Suprapubic skin (tissue), 4 donors: ENCODE data around the gene HERC2. TPM values are rescaled to one million over a fixed set of nuclear protein-coding genes. Genes with fewer than 3 reads are reported as not detected.

Experiments used
- DNase-seq, 2 donors: peaks; one replicate each; pipeline ENCODE4 v3.0.0-alpha.2; 2019; ENCODE audit warnings: low spot score in 2 of 2
- H3K27ac ChIP-seq: fragments of 200-600 bp; sonication (generic); one replicate; pipeline ENCODE4 v1.5.1; 2019
- H3K27me3 ChIP-seq: fragments of 200-600 bp; sonication (generic); one replicate; pipeline ENCODE4 v1.5.1; 2019
- H3K36me3 ChIP-seq: fragments of 200-600 bp; sonication (generic); one replicate; pipeline ENCODE4 v1.5.1; 2019
- H3K4me1 ChIP-seq: fragments of 200-600 bp; sonication (generic); one replicate; pipeline ENCODE4 v1.5.1; 2019
- H3K4me3 ChIP-seq: fragments of 200-600 bp; sonication (generic); one replicate; pipeline ENCODE4 v1.5.1; 2019; ENCODE audit warnings: mild to moderate bottlenecking
- H3K9me3 ChIP-seq: fragments of 200-600 bp; sonication (generic); one replicate; pipeline ENCODE4 v1.5.1; 2019
- CTCF ChIP-seq, 2 donors: fragments of 200-600 bp in 1 of 2; fragments of 450-650 bp in 1 of 2; sonication (generic) in 1 of 2; IDR thresholded peaks; one replicate each; pipeline ENCODE4 v1.5.1; 2016 to 2019; ENCODE audit warnings: antibody characterized with exemption in 2 of 2, mild to moderate bottlenecking in 1 of 2, moderate library complexity in 1 of 2
- EP300 ChIP-seq: sonication (generic); formaldehyde crosslinking; IDR thresholded peaks from one replicate; pipeline ENCODE4 v1.6.1; 2017; ENCODE audit warnings: antibody characterized with exemption
- POLR2A ChIP-seq, 2 donors: fragments of 450-650 bp; IDR thresholded peaks; one replicate each; pipeline ENCODE4 v1.6.1; 2017; ENCODE audit warnings: antibody characterized with exemption in 2 of 2, mild to moderate bottlenecking in 2 of 2, moderate library complexity in 2 of 2
- POLR2AphosphoS5 ChIP-seq, 3 donors: sonication (generic); formaldehyde crosslinking; IDR thresholded peaks; one replicate each; pipeline ENCODE4 v1.6.1; 2017; ENCODE audit warnings: antibody characterized with exemption in 3 of 3
- WGBS: methylation state at CpG from one replicate; pipeline ENCODE4 v1.1.5; 2018; 5-methylcytosine and 5-hydroxymethylcytosine counted together
- total RNA-seq, 4 donors: library from RNA; depleted of rRNA; stranded (reverse); fragments of >200 nt; gene quantifications; one replicate each; pipeline ENCODE4 v1.1.0, GENCODE V29; 2016

Gene HERC2
- total RNA-seq, 4 donors from 2014 or later = 45.2 to 111 (median 73.8) TPM

GRCh38 chr15:28274635-28275034 is 47.3 kb downstream of the HERC2 start:
- WGBS = 92% methylated on average over 16 of the region's 16 CpGs
- Histone ChIP-seq H3K27ac (no peak overlapping the region), H3K4me1 (no peaks in the 10 kb centered on the region), H3K9me3 (no peaks in the 10 kb centered on the region), H3K27me3 (no peaks in the 10 kb centered on the region), H3K36me3 (peaks cover 54% of the 10 kb centered on the region), H3K4me3 (no peak overlapping the region)
- no peak for DNase-seq
- TF ChIP-seq EP300 (no peak), CTCF (IDR thresholded peaks at IDR 0.05) (no peak), POLR2A (IDR thresholded peaks at IDR 0.05) (no peak), POLR2AphosphoS5 (IDR thresholded peaks at IDR 0.05) (no peak)

GRCh38 chr15:28273873-28274610 is 47.9 kb downstream of the HERC2 start:
- no peaks in the 10 kb centered on the region for H3K4me1 ChIP-seq
- peaks cover 56% of the 10 kb centered on the region for H3K36me3 ChIP-seq

DNA sequence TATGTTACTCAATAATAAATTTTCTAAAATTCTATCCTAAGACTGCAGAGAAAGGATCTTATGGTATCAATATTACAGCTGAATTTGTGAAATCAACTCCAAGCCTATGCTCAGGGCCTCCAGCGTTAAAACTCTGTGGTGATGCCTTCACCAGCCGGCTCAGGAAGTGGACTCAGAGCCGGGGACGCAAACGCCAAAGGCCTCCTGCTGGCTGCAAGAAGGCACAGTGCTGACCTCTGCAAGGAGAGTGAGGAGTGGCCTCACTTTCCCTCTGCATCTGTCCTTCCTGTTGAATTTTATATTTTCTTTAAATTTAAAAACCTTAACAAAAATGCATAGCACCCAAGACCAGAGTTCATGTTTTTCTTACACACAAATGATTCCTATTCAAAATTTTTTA is 48.5 kb downstream of the HERC2 start:
- no peaks in the 10 kb centered on the region for H3K4me1 ChIP-seq
- H3K27me3 ChIP-seq = no peaks in the 10 kb centered on the region
- H3K27ac ChIP-seq = no peak overlapping the region
- H3K4me3 ChIP-seq = no peak overlapping the region
- no peaks in the 10 kb centered on the region for H3K9me3 ChIP-seq
- TF ChIP-seq POLR2AphosphoS5 (IDR thresholded peaks at IDR 0.05) = no peak
- TF ChIP-seq POLR2A (IDR thresholded peaks at IDR 0.05) = no peak
- no peak for TF ChIP-seq CTCF (IDR thresholded peaks at IDR 0.05)
- TF ChIP-seq EP300 = no peak
- H3K36me3 ChIP-seq = peaks cover 62% of the 10 kb centered on the region
- WGBS = 71% methylated on average over 5 of the region's 5 CpGs
- no peak for DNase-seq

More at GRCh38 chr15:28273873-28274610, 47.9 kb downstream of the HERC2 start:
- Histone ChIP-seq H3K9me3 (no peaks in the 10 kb centered on the region), H3K27ac (no peak overlapping the region), H3K27me3 (no peaks in the 10 kb centered on the region), H3K4me3 (no peak overlapping the region)
- DNase-seq = no peak
- TF ChIP-seq EP300 (no peak), POLR2A (IDR thresholded peaks at IDR 0.05) (no peak), CTCF (IDR thresholded peaks at IDR 0.05) (no peak), POLR2AphosphoS5 (IDR thresholded peaks at IDR 0.05) (no peak)
- 91% methylated on average over 27 of the region's 27 CpGs for WGBS

- TF ChIP-seq EP300 (no peak), POLR2A (IDR thresholded peaks at IDR 0.05) (no peak), POLR2AphosphoS5 (IDR thresholded peaks at IDR 0.05) (no peak), CTCF (IDR thresholded peaks at IDR 0.05) (no peak)
- WGBS = 95% methylated on average over 8 of the region's 8 CpGs
- peaks cover 70% of the 10 kb centered on the region for H3K36me3 ChIP-seq
These were observed 49.4 kb downstream of the HERC2 start for GRCh38 chr15:28272587-28272986.

DNA sequence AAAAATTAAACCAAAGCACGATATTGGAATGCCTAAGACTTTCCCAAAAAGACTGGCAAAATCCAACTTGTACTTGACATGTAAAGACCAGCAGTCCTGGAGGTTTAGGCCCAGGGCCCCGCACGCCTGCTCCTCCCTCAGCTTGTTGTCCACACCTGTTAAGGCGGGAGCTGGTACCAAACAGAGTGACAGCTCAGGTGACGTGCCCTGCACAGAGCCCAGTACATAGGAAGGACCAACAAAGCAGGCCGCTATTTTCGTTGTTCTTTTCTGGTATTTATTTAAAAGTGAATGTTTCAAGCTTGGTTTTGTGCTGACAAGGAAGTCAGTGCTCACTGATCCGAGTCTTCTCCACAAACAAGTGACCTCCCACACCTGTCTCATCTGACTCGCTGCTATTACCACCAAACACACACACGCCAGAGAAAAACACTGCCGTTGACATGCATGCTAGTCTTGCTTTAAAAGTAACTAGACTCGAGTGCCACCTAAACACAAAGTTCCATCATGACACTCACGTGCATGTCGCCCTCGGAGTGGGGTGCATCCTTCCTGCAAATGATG is 50.2 kb downstream of the HERC2 start:
- TF ChIP-seq EP300 (no peak), POLR2AphosphoS5 (IDR thresholded peaks at IDR 0.05) (no peak), CTCF (IDR thresholded peaks at IDR 0.05) (no peak), POLR2A (IDR thresholded peaks at IDR 0.05) (no peak)
- H3K36me3 ChIP-seq = peaks cover 77% of the 10 kb centered on the region
- no peak overlapping the region for H3K4me3 ChIP-seq
- no peaks in the 10 kb centered on the region for H3K9me3 ChIP-seq
- DNase-seq = no peak
- no peaks in the 10 kb centered on the region for H3K4me1 ChIP-seq
- 95% methylated on average over 15 of the region's 15 CpGs for WGBS
- H3K27me3 ChIP-seq = no peaks in the 10 kb centered on the region
- H3K27ac ChIP-seq = no peak overlapping the region

More at GRCh38 chr15:28272587-28272986, 49.4 kb downstream of the HERC2 start:
- Histone ChIP-seq H3K27ac (no peak overlapping the region), H3K9me3 (no peaks in the 10 kb centered on the region), H3K4me3 (no peak overlapping the region), H3K27me3 (no peaks in the 10 kb centered on the region), H3K4me1 (no peaks in the 10 kb centered on the region)
- no peak for DNase-seq
